ENCODE measurements around the gene KIAA1755. TPM values are rescaled to one million over a fixed set of nuclear protein-coding genes. Genes with fewer than 3 reads are reported as not detected.

KIAA1755 gene
- total RNA-seq, 2 experiments from 2014 or later, result not detected

DNA sequence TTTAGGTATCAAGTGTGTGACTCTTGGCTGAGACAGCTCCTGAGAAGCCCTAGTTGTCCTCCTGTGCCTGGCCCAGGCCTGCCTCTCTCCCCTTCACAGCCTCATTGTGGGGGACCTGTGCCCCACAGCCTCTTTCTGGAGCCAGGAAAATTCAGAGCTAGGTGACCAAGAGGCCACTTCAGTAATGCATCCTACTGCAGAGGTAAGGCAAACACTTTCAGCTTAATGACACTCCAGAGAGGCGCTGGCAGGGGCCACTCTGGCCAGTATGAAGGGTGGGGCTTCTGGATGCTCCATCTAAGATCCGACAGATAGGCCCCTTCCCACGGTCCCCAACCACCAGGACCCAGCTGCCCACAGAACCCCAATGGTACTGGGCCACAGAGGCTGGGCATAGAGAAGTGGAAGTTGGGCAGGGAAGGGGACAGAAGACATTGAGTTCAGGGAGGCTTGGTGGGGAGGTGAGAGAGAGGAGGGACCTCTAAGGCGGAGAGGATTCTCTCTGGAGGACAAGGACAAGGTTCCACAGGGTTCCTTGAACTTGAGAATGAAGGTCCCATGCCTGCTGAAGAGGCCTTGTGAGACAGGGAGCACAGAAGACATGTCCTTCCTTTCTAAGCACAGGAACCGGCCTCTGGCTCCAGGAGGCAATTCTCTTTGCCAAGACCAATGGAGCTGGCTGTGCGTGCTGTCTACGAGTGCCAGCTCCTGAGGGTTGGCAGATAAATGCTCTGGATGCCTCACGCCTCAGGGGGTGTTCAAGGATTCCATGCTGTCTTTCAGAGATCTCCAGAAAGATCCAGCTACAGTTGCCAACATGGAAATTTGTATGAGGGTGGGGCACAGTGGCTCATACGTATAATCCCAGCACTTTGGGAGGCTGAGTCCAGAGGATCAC is 49.1 kb downstream of the KIAA1755 start:
- ChIA-PET POLR2A (no interaction called here), CTCF (interaction anchor here (3.1 kb wide), 1 partner anchor 11 kb away, joined by 15 read pairs; no protein-coding TSS in a partner anchor)

DNA sequence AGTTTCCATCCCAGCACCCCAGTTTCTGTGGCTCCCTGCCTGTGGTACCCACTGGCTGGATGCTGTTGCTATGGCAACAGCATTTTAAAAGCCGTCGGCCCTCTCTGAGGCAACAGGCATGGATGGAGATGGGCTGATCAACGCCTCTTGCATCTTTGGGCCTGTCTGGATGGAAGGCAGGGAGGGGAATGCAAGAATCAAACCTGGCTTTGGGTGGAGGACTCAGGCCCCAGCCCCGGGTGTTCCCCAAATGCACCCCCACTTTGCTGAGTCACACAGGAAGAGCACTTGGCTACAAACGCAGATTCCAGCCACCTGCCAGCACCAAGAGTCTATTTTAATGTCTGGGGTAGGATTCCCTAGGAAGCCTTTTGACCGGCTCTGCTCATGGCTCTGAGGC is 49.8 kb downstream of the KIAA1755 start:
- POLR2A ChIA-PET, result no interaction called here
- CTCF ChIA-PET, result interaction anchor here (1.4 to 3.1 kb wide), 2 partner anchors 11 to 137 kb away, joined by 4 to 15 read pairs; no protein-coding TSS in a partner anchor

DNA sequence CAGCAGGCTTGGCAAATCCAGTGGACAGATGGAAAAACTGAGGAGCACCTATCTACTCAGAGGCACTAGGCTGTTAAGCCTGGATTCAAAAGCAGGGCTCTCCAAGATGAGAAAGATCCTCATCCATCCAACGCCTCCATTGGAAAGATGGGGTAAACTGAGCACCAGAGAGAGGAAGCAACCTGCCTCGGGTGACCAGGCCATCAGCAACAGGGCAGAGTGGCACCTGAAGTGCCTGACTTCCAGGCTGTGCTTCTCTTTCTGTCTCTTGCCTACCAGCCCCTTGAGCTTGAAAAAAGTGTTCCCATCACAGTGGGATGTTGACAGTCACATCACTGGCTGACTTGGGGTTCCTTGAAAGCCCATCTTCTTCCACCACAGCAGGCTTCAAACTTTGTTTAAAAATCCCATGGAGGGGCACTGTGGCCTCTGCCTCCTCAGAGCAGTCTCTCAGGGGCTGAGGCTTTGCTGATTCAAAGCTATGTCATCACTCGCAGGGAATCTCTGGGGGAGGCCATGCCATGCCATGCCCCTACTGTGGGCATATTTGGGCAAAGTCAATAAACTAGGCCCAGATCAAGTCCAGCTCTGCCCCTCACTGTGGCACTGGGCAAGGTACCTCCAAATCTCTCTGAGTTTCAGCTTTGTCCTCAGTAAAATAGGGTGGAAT is 50.7 kb downstream of the KIAA1755 start:
- ChIA-PET CTCF (interaction anchor here (0.8 to 1.4 kb wide), 2 partner anchors 11 to 136 kb away, joined by 3 to 4 read pairs; no protein-coding TSS in a partner anchor), POLR2A (no interaction called here)

DNA sequence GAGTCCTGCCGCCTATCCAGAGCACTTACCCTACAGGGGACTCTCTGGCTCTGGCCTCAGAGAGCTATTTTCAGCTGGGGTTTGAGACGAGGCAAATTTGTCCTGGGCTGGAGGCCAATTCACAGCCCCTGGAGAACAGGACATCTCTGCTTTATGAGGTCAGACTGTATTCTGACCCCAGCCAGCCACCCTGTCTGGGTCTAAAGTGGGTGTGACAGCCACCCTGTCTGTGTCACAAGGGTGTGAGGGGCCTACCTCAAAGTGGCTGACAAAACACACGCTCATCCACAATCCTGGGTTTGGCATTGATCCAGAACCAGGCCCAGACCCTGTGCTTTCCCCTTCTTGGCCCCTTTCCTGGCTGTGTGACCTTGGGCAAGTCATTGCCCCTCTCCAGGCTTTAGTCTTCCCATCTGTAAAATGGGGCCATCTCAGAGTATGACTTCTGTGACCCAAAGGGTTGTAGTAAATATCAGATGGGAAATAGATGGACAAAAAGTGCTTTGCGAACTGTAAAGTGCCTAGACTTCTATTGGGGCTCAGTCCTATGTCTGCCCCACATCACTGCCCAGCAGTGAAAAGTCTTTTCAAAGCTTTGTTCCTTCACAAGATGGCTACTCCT is 51.4 kb downstream of the KIAA1755 start:
- POLR2A ChIA-PET, result no interaction called here

DNA sequence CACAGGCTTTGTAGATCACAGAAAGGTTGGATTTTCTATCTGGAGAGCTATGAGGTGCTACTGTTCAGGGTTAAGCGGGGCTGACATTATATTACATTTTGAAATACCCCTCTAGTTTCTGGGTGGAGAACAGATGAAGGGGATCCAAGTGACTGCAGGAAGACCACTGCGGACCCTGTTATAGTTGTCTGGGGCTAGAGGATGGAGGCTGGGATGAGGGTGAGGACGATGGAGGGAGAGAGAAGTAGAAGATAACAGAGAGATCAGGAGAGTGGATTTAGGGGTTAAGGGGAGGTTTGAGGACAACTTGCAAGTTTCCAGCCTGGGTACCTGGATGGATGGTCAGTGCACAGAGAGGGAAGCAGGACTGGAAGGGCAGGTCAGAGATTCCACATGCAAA is 52.0 kb downstream of the KIAA1755 start:
- CTCF ChIA-PET, result no interaction called here
- POLR2A ChIA-PET, result no interaction called here

More for the DNA sequence above, 51.4 kb downstream of the KIAA1755 start:
- CTCF ChIA-PET, result interaction anchor here (1.4 kb wide), 1 partner anchor 135 kb away, joined by 4 read pairs; no protein-coding TSS in a partner anchor

DNA sequence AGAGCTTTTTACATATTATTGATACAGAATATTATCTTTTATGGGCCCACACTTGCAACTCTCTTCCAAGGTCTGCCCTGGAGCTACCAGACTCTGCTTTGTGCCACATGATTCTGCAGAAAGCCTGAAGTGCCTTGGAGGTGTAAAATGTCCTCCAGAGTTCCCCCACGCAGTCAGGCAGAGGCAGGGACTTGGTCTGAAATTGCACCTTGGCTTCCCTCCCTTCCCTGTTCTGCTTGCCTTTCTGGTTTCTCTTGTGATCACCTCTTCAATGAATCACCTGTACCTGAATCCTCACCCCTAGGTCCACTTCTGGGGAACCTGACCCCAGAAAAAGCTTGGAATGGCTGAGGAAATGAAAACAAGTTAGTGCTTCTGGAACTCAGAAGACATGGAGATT is 52.4 kb downstream of the KIAA1755 start:
- ChIA-PET CTCF (no interaction called here), POLR2A (no interaction called here)

DNA sequence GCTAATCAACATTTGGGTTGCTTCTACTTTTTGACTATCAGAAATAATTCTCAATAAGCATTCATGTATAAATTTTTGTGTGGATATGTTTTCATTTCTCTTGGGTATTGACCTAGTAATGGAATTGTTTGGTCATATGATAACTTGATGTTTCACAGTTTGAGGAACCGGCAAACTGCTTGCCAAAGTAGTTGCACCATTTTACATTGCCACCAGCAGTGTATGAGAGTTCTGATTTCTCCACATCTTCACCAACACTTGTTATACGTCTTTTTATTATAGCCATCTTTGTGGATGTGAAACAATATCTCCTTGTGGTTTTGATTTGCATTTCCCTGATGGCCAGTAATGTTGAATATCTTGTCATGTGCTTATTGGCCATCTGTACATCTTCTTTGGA is 52.9 kb downstream of the KIAA1755 start:
- CTCF ChIA-PET, result no interaction called here
- POLR2A ChIA-PET, result no interaction called here

DNA sequence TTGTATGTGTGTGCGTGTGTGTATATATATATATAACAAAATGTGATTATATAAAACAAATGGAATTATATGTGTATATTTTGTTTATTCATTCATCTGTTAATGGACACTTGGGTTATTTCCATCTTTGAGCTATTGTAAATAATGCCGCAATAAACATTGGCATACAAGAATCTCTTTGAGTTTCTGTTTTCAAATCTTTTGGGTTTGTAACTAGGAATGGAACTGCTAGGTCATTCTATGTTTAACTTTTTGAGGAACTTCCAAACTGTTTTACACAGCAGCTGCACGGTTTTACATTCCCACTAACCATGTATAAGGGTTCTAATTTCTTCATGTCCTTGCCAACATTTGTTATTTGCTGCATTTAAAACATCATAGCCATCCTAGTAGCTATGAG is 55.5 kb downstream of the KIAA1755 start:
- POLR2A ChIA-PET, result interaction anchor here (0.6 kb wide), 1 partner anchor 116 kb away, joined by 7 read pairs; no protein-coding TSS in a partner anchor
- CTCF ChIA-PET, result interaction anchor here (1.4 kb wide), 1 partner anchor 16 kb away, joined by 4 read pairs; no protein-coding TSS in a partner anchor

DNA sequence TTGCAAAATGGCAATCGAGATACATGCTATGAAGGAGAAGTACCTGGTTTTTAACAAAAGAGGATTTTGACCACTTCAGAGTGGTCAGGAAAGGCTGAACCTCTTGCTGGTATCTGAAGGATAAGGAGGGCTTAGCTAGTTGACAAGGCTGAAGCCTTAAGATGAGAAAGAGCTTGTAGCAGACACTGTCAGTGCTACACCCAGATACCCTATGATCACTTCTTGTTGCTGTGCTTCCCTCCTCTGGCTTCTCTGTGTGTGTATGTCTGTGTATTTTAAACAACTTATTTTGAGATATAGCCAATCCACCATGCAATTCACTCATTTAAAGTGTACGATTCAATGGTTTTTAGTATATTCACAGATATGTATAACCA is 56.6 kb downstream of the KIAA1755 start:
- ChIA-PET CTCF (no interaction called here), POLR2A (no interaction called here)

DNA sequence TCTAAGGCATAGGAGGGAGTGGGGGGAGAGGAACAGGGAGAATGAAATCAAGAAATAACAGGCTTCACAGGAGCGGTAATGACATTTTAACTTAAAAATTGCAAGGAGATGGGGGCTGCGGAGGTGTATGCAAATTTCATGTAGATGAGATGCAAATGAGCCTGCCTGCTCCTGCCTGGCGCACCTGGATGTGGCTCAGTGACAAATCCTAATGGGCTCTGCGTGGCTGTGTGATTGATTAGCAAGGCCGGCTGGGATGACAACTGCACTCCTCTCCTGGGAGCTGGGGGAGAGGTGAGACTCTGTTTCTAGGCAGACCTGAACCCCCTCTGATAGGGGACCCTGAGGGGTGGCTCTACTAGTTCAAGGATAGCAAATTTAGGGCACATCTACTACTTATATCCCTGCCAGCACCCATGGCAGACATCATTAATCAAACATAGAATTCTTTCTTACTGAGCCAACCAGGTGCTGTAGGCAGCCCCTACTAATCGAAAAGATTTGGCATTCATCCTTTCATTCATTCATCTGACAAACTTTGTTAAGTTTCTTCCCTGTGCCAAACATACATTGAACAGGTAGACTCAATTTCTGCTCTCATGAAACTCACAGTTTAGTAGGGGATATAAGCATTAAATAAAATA is 57.1 kb downstream of the KIAA1755 start:
- ChIA-PET CTCF (no interaction called here), POLR2A (no interaction called here)

DNA sequence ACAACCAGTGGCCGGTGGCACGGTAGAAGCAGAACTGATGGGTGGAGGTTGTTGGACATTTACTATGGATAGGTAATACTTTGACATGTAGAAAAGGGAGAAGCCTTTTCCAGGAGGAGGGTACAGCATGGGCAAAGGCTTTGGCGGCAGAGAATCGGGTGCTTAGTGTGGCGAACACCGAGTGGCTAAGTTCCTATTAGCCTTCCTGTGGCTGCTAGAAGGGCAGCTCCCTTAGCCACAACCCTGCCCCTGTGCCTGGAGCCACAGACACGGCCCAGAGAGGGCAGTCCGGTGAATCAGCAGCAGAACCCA is 57.6 kb downstream of the KIAA1755 start:
- ChIA-PET CTCF (no interaction called here), POLR2A (interaction anchor here (0.6 kb wide), 1 partner anchor 126 kb away, joined by 3 read pairs; no protein-coding TSS in a partner anchor)

DNA sequence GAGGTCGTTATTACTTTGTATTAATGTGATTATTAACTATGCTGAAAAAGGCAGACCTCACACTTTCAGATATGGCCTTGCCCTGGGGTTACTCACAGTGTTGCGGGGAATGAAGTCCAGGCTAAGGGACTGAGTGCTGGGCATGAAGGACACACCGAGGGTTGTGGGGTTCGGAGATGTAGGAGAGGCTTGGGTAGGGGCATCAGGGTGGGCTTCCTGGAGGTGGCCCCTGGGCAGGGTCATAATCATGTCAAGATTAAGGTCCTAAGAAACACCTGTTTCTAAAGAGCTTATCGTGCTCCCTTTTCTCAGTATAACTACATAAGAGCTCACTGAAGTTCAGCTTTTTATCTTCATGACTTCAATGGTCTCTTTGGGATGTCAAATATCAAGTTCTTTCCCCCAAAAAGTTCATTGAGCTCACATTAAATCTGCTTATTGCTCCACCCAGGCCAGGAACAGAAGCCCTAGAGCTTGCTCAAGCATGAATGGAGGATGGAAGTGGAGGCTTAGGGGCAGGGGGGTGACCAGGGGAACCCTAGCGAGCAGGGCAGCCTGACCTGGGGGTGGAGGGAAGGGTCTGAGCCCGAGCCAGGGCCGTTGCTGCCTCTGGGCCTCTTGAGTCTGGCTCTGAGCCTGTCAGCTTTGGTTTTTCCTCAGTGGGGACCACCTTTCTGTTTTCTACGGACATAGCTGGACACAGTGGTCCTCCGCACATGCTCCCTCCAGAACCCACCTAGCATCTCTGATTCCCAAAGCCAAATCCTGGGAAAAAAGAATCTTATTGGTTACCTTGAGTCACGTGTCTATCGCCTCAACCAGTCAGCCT is 58.2 kb downstream of the KIAA1755 start:
- POLR2A ChIA-PET, result interaction anchor here (0.6 kb wide), 1 partner anchor 126 kb away, joined by 3 read pairs; no protein-coding TSS in a partner anchor
- CTCF ChIA-PET, result interaction anchor here (1.1 kb wide), 1 partner anchor 21 kb away, joined by 3 read pairs; no protein-coding TSS in a partner anchor

DNA sequence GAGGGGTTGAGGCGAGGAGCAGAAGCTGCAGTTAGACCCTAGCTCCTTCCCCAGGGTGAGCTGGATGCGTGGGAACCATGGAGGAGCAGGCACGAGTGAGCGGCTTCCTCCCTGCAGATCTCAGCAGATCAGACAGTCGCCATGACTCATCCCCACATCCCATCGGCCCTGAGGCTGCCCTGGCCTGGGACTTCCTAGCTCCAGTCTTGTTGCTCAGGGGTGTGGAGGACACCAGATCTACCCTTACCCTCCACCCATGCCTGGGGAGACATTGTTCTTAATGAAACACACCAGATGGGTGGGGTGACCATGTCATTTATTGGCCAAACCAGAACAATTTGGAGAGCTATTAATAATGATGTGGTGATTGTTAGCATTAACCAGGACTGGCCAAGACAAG is 59.2 kb downstream of the KIAA1755 start:
- ChIA-PET POLR2A (no interaction called here), CTCF (interaction anchor here (1.1 to 1.3 kb wide), 2 partner anchors 19 to 22 kb away, joined by 3 to 4 read pairs; no protein-coding TSS in a partner anchor)

DNA sequence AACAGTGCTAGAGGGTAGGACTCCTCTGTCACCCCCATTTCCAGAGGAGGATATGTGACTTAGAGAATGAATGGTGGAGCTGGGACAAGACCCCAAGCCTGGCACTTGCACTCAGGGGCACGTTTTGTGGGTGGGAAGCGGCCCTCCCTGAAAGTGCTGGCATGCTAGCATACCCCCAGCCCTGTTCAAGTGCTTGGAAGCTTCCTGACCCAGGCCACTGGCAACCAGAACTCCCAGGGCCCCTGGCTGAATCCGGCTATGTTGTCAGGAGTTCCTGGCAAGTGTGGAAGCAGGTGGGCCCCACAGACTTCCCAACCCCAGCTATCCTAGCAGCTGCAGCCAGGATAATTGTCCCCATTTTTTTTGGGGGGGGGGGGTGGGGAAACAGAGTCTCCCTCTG is 59.9 kb downstream of the KIAA1755 start:
- ChIA-PET CTCF (interaction anchor here (1.3 kb wide), 1 partner anchor 20 kb away, joined by 4 read pairs; no protein-coding TSS in a partner anchor), POLR2A (no interaction called here)

DNA sequence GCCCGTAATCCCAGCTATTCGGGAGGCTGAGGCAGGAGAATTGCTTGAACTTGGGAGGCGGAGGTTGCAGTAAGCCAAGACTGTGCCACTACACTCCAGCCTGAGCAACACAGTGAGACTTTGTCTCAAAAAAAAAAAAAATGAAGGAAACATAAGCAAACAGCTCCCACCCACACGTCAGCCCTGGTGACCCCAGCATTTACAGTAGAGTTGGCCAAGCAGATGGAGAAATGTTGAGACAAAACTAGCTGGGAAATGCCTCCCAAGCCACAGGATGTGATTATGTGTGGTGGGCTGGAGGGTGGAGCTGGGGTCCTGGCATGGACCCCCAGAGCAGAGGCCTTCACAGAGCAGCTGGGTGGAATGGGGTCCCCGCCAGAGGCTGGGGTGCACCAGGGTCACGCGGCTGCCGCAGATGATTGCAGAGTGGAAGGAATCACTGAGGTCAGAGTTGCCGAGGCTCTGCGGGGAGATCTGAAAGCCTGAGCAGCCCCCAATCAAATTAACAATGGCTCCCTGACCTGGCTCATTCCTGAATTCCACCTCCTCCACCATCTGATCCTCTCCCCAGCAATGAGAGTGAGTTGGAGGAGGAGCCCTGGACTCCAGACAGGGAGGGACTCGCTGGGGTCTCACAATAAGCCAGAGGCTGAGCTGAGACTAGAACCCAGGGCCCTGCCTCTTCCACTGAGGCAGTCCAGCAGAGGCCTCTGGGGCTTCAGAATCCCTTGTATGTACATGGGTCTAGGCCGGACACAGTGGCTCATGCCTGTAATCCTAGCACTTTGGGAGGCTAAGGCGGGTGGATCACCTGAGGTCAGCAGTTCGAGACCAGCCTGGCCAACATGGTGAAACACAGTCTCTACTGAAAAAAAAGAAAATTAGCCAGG is 60.8 kb downstream of the KIAA1755 start:
- ChIA-PET POLR2A (no interaction called here), CTCF (interaction anchor here (1.3 kb wide), 1 partner anchor 21 kb away, joined by 4 read pairs; no protein-coding TSS in a partner anchor)

DNA sequence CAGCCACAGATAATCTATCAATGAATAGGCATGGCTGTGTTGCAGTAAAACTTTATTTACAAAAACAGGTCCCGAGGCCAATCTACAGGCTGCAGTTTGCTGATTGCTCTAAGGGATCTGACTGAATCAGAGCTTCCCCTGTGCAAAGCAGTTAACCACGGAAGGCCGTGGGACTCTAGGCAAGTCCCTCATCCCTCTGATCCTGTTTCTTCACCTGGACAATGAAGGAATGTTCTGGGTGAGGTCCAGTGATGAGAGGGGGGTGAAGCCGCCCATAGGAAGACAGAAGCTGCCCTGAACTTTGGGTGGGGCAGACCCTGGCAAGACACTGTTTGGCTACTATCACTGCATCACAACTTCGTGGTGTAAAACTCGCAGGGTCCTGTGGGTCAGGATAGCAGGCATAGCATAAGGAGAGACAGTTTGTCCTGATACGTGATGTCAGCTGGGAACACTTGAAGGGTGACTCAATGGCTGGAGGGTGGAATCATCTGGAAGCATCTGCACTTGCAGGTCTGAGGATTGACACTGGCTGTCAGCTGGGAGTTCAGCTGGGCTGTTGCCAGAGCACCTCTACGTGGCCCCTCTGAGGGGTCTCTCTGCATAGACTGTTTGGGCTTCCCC is 62.2 kb downstream of the KIAA1755 start:
- CTCF ChIA-PET, result interaction anchor here (0.7 to 1.3 kb wide), 3 partner anchors 23 to 125 kb away, joined by 3 to 4 read pairs (median 3); no protein-coding TSS in a partner anchor

DNA sequence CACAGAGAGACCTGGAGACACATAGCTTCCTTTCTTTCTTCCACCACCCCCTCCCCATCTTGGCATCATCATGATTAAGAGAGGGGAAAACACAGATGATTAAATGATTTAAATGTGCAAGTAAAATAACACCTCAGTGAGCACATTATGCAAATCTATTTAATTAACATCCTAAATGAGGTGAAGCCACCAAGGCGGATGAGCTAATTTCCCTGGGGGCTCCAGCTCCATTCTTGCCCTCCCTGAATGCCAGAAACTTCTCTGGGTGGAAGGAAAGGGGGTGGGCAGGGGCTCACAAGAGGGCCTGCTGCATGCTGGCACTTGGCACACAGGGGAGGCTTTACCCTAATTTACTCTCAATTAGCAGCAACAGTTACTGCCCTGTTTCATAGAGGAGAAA is 62.9 kb downstream of the KIAA1755 start:
- ChIA-PET POLR2A (no interaction called here), CTCF (interaction anchor here (1.0 to 1.3 kb wide), 2 partner anchors 23 to 124 kb away, joined by 3 to 4 read pairs; no protein-coding TSS in a partner anchor)

More for the DNA sequence above, 62.2 kb downstream of the KIAA1755 start:
- POLR2A ChIA-PET, result no interaction called here

Measured in activated CD8-positive, alpha-beta memory T cell treated with anti-CD3 and anti-CD28 coated beads for 36 hours (primary cell).